Daoy (cell line): ENCODE measurements around the gene KIAA0930. TPM values are rescaled to one million over a fixed set of nuclear protein-coding genes. Genes with fewer than 3 reads are reported as not detected.

ENCODE experiments used
- DNase-seq: peaks from one replicate; pipeline ENCODE4 v3.0.0-alpha.2; 2015; ENCODE audit warnings: low read depth
- total RNA-seq: library from RNA; depleted of rRNA; stranded (reverse); fragments of >200 nt; shearing (Covaris generic); gene quantifications from 2 replicates; pipeline ENCODE4 v1.2.3, GENCODE V29; 2014

Gene KIAA0930
- total RNA-seq, 1 experiment from 2014 or later: 89.0 TPM

- DNase-seq: no peak
These were observed 67.7 kb downstream of the KIAA0930 start for GRCh38 chr22:45172881-45173585.

- no peak for DNase-seq
These were observed 68.9 kb downstream of the KIAA0930 start for GRCh38 chr22:45171830-45172229.

DNA sequence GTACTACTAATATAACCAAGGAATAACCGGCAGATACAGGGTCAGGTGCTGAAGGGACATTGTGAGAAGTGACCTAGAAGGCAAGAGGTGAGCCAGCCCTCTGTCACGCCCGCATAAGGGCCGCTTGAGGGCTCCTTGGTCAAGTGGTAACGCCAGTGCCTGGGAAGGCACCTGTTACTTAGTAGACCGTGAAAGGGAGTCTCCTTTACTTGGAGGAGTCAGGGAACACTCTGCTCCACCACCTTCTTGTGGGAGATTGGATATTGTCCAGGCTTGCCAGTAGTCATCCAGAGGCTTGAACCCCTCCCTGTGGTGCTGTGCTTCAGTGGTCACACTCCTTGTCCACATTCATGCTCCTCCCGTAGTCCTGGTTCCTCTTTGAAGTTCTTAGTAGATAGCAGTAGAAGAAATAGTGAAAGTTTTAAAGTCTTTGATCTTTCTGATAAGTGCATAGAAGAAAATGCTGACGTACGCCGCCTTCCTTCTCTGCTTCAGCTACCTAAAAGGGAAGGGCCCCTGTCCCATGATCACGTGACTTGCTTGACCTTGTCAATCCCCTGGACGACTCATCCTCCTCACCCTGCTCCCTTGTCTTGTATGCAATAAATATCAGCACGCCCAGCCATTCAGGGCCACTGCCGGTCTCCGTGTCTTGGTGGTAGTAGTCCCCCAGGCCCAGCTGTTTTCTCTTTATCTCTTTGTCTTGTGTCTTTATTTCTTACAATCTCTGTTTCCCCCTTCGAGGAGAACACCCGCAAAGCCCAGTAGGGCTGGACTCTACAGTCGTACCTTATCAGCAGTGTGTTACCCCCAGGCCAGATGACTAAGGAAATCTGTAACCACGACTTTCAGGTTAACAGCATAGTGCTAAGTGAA is 70.9 kb downstream of the KIAA0930 start:
- no peak for DNase-seq

DNA sequence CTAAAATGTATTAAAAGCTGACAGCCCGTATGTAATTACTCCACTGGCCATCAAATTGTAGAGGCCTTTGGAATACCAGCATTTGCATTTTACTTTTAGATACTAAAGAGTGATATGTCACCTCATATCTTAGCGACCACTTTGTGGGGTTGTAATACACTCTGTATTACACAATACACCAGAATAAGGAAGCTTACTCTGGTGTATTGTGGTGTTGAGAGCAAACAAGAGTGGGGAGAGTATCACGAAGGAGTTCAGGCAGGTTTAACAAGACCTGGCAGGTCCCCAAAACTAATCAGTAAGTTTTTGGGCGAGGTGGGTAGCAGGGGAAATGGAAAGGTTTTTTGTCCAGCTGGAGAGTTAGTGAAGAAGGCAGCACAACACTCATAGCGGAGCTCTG is 73.8 kb downstream of the KIAA0930 start:
- DNase-seq: no peak

GRCh38 chr22:45164270-45165088 is 76.2 kb downstream of the KIAA0930 start:
- peak; percentile 19 for DNase-seq

- peak; percentile 97 for DNase-seq
These were observed 77.0 kb downstream of the KIAA0930 start, which contains the start of gene NUP50 for GRCh38 chr22:45163451-45164269. NUP50 (plus strand) TSS chr22:45163925; CDS start chr22:45168178, 4,253 bp downstream.

DNA sequence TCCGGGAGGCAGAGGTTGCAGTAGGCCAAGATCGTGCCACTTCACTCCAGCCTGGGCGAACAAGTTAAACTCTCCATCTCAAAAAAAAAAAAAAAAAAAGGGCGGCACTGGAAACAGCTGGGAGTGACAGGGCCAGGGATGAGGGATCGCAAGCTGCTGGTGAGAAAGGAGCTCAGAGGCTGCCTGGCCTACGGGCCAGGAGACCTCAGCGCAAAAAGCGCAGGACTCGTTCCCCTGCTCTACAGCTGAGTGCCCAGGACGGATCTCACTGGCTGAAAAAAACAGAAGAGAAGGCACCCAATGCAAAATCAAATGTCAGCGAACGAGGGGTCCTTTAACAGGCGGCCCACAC is 77.6 kb downstream of the KIAA0930 start:
- DNase-seq: peak; percentile 46

GRCh38 chr22:45162531-45162930 is 78.2 kb downstream of the KIAA0930 start:
- DNase-seq: no peak

DNA sequence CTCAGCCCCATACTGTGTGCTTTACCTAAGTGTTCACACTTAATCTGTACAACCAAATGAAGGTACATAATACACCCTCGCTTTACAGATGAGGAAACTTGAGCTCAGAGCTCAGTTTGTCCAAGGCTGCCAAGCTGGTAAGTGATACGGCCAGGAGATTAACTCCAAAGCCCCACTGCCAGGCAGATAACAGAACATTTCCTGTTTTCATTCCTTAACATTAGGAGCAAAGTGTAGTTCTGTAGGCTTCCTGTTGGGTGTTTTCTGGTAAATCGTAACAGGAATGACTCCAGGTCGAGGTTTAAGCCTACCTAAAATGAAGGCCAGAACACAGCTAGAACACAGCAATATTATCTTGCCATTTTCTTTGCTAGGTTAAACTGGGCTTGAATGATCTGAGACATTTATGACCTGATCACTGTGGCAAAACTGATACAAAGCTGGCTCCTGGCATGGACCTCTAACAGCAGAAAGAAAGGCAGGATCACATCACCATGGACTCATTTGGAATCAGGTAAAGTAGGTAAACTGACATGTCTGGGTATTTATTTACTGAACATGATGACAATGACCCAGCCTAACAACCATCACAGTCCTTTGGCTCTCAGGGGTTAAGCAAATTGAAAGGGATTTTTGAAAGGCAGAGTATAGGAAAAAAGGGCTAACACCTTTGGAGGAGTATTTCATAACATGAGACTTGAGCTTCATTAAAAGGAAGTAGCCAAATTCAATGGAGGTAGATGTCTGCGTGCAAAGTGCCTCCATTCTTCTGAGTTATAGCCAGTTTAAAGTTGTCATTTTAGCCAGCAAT is 80.8 kb downstream of the KIAA0930 start:
- DNase-seq: peak; percentile 63

DNA sequence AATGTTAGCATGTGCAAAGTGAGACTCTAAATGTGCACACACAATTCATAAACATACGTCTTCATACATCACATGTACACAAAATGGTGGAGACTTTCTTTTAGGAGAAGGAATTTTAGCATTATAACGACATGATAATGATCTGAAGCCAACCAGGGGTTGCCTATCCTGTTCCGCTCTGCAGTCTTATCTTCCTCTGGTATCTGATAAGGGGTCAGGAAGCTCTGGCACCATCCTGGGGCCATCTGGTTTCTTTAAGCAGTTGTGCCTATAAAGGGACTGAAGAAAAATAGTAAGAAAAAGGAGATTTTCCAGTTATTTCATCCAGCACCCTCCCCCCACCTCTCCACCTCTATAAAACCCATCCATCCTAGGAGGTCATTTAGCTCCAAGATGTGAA is 82.8 kb downstream of the KIAA0930 start:
- no peak for DNase-seq

GRCh38 chr22:45155050-45155840 is 85.4 kb downstream of the KIAA0930 start:
- no peak for DNase-seq

DNA sequence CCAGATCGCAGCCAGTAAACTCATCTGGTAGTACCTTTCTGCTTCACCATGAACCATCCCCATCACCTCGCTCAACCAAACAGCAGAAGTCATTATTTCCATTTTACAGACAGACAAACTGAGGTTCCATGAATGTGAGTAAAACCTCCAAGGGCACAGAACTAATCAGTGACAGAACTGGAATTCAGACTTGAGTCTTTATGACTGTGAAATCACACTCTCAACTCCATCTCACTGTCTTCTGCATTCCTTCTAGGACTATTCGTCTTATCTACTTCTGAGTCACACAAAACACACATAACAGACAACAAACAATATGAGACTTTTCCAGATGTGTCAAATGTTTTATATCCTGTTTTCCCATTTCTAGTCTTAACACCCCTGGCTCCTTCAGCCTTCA is 86.3 kb downstream of the KIAA0930 start:
- peak; percentile 19 for DNase-seq

DNA sequence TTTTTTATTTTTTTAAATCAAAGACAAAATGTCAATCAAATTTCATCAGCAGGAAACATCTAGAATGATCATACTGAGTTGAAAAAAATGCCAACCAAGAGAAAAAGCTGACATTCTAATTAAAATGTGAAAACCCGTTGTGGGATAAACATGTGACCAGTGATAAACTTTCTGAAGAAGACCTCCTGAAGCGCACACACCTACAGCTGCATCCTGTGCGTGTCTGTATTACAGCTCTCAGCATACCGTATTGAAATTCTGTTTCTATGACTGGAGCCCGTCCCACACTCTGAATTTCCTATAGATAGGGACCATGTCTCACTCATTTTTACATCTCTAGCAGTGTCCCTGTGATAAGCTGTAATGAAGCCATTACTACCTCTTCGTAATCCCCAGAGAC is 89.2 kb downstream of the KIAA0930 start:
- DNase-seq: no peak

GRCh38 chr22:45150139-45150538 is 90.6 kb downstream of the KIAA0930 start:
- DNase-seq: no peak

DNA sequence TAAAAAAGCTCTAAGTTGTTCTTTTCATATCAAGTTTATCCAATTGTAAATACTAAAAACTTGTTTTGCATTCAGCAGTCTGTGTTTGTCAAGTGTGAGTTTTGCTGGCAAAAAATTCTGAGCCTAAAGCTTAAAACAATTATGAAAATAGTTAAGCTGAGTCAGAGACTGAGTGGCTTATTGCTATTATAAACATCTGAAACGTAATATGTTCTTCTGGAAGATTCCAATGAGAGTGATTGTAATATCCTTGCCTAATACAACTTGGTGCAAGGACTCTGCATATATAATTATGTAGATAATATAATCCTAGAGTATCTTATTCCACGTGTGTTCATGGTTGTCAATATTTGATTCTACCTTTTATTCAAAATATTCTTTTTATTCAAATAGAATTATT is 91.0 kb downstream of the KIAA0930 start:
- no peak for DNase-seq

DNA sequence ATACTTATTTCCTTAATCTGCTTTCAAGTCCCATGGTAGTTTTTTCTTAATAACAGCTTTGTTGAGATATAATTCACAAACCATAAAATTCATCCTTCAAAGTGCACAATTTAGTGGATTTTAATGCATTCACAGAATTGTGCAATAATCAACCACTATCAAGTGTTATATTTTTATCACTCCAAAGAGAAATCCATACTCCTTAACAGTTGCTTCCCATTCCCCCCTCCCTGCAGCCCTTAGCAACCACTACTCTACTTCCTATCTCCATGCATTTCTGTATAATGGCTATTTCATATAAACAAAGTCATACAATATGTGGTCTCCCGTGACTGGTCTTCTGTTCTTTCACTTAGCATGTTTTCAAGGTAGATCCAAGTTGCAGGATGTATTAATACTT is 95.8 kb downstream of the KIAA0930 start:
- no peak for DNase-seq

- DNase-seq: no peak
These were observed 98.3 kb downstream of the KIAA0930 start for GRCh38 chr22:45142376-45142775.
